ENCODE results near the gene TLK2.
"Not testable (repeated sequence)": the region's sequence is repeated elsewhere in the genome, so short reads cannot be mapped to it uniquely, and the experiment has no call there.

DNA sequence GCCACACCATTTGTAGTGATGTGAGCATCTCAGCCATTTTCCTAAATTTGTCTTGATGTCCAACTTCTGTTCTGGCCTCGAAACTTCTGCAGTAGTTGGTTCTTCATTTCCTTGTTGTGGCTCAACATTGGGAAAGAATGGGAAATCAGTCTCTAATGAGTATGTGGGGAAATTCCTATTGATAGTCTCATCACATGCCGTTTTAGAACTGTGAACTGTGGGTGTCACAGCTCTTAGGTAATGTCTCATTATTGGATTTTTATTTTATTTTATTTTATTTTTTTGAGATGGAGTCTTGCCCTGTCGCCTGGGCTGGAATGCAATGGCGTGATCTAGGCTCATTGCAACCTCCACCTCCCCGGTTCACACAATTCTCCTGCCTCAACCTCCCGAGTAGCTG, 37.4 kb upstream of the TLK2 start:
- not testable (repeated sequence) for TF ChIP-seq POLR2A (IDR thresholded peaks at IDR 0.05)
- TF ChIP-seq, protein P1, sequence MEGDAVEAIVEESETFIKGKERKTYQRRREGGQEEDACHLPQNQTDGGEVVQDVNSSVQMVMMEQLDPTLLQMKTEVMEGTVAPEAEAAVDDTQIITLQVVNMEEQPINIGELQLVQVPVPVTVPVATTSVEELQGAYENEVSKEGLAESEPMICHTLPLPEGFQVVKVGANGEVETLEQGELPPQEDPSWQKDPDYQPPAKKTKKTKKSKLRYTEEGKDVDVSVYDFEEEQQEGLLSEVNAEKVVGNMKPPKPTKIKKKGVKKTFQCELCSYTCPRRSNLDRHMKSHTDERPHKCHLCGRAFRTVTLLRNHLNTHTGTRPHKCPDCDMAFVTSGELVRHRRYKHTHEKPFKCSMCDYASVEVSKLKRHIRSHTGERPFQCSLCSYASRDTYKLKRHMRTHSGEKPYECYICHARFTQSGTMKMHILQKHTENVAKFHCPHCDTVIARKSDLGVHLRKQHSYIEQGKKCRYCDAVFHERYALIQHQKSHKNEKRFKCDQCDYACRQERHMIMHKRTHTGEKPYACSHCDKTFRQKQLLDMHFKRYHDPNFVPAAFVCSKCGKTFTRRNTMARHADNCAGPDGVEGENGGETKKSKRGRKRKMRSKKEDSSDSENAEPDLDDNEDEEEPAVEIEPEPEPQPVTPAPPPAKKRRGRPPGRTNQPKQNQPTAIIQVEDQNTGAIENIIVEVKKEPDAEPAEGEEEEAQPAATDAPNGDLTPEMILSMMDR (IDR thresholded peaks at IDR 0.05): not testable (repeated sequence)

Data from thyroid gland (tissue), 4 donors.